PC-3 (cell line): Measurements from ENCODE around the gene ANO7. TPM values are rescaled to one million over a fixed set of nuclear protein-coding genes. Genes with fewer than 3 reads are reported as not detected.

ENCODE experiments used
- ATAC-seq: fragments of 200-7000 bp; cut with Tn5 transposase; 2 replicates; pipeline ENCODE4 v1.9.1; 2020; ENCODE audit warnings: mild to moderate bottlenecking, moderate library complexity
- BruUV-seq: library from RNA; stranded (reverse); fragments of 400-500 nt; replicated peaks from 2 replicates; lab custom pipeline; 2021; lab: Mats Ljungman, UMichigan
- CTCF ChIA-PET: fragments of 300-600 bp; sonication (Branson Sonifier 250); formaldehyde crosslinking; loops from one replicate; lab custom pipeline; 2022; ENCODE audit warnings: antibody characterized with exemption; lab: Charles Lee
- POLR2A ChIA-PET: fragments of 300-600 bp; sonication (Branson Sonifier 250); formaldehyde crosslinking; loops from one replicate; lab custom pipeline; 2022; ENCODE audit warnings: antibody characterized with exemption; ENCODE audit not compliant: unreplicated experiment; lab: Charles Lee
- DNase-seq: peaks from one replicate; pipeline ENCODE4 v3.0.0-alpha.2; 2015
- H2AFZ ChIP-seq: fragments of 300-600 bp; sonication (generic); 2 replicates; pipeline ENCODE4 v1.6.0; 2016; ENCODE audit warnings: antibody characterized with exemption, low read length
- H3F3A ChIP-seq: fragments of 300-600 bp; sonication (generic); one replicate; pipeline ENCODE4 v1.6.0; 2017; ENCODE audit warnings: antibody characterized with exemption, low read length, control low read depth, mild to moderate bottlenecking; ENCODE audit not compliant: unreplicated experiment
- H3K27ac ChIP-seq: fragments of 300-600 bp; sonication (generic); 2 replicates; pipeline ENCODE4 v1.5.1; 2016; ENCODE audit warnings: mild to moderate bottlenecking, low read length
- H3K27me3 ChIP-seq: fragments of 300-600 bp; sonication (generic); 2 replicates; pipeline ENCODE4 v1.6.1; 2016; ENCODE audit warnings: low read length, mixed read lengths
- H3K36me3 ChIP-seq: fragments of 300-600 bp; sonication (generic); 2 replicates; pipeline ENCODE4 v1.6.1; 2016; ENCODE audit warnings: low read depth, mixed run types, low read length, mixed read lengths
- H3K4me1 ChIP-seq: fragments of 300-600 bp; sonication (generic); 2 replicates; pipeline ENCODE4 v1.5.1; 2016; ENCODE audit warnings: low read length; ENCODE audit not compliant: insufficient read depth
- H3K4me2 ChIP-seq: fragments of 300-600 bp; sonication (generic); 2 replicates; pipeline ENCODE4 v1.6.0; 2016; ENCODE audit warnings: low read length
- H3K4me3 ChIP-seq: fragments of 300-600 bp; sonication (generic); 2 replicates; pipeline ENCODE4 v1.5.1; 2016; ENCODE audit warnings: mild to moderate bottlenecking, low read length, mixed read lengths
- H3K79me2 ChIP-seq: fragments of 300-600 bp; sonication (generic); 2 replicates; pipeline ENCODE4 v1.6.1; 2017; ENCODE audit warnings: low read length, mixed read lengths
- H3K9ac ChIP-seq: fragments of 300-600 bp; sonication (generic); 2 replicates; pipeline ENCODE4 v1.6.0; 2016; ENCODE audit warnings: mild to moderate bottlenecking, low read length
- H3K9me2 ChIP-seq: fragments of 300-600 bp; sonication (generic); replicated peaks from 2 replicates; pipeline ENCODE4 v1.6.1; 2016; ENCODE audit warnings: mixed run types, low read length, mixed read lengths
- H3K9me3 ChIP-seq: fragments of 300-600 bp; sonication (generic); 2 replicates; pipeline ENCODE4 v1.6.1; 2016; ENCODE audit warnings: low read length, mixed read lengths
- H4K20me1 ChIP-seq: fragments of 300-600 bp; sonication (generic); 2 replicates; pipeline ENCODE4 v1.6.1; 2016; ENCODE audit warnings: low read length, mixed read lengths
- CTCF ChIP-seq: fragments of 300-600 bp; sonication (generic); conservative IDR thresholded peaks from 2 replicates; pipeline ENCODE4 v1.5.1; 2017; ENCODE audit warnings: antibody characterized with exemption, low read depth, mild to moderate bottlenecking, low read length
- EZH2 ChIP-seq: fragments of 300-600 bp; sonication (generic); IDR thresholded peaks from one replicate; pipeline ENCODE4 v1.6.1; 2017; ENCODE audit warnings: antibody characterized with exemption, mild to moderate bottlenecking, low read length; ENCODE audit not compliant: unreplicated experiment
- EZH2phosphoT487 ChIP-seq: fragments of 300-600 bp; sonication (generic); IDR thresholded peaks from 2 replicates; pipeline ENCODE4 v1.6.1; 2018; ENCODE audit warnings: mild to moderate bottlenecking, antibody characterized with exemption, low read length, borderline replicate concordance
- intact Hi-C: fragments of 100-400 bp; cut with micrococcal nuclease; formaldehyde crosslinking; loops from 2 replicates; pipeline ENCODE4 v1.9.0; 2023
- total RNA-seq: library from RNA; depleted of rRNA; stranded (reverse); fragments of >200 nt; gene quantifications from 2 replicates; pipeline ENCODE4 v1.2.3, GENCODE V29; 2014

ANO7 gene
- total RNA-seq, 1 experiment from 2014 or later: 2.6 TPM

DNA sequence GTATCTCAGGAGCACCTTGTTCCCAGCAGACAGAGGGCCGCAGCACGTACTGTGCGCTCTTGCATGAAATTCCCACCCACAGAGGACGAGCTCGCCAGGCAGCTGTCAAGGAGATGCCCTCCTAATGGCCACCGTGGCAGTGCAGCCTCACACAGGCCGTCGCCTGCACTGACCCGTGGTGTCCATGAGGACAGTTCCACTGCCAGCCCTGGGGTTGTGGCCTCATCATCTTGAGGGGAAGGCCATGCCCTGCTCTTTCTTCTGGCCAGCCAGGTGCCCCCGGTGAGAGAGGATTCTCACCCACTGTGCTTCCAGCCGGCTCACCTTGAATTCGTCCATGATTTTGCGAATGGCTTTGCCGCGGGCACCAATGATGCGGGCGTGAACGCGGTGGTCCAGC is 42.0 kb downstream of the ANO7 start:
- BruUV-seq: no TSS peak
- peaks cover 47% of the 10 kb centered on the region for H3K36me3 ChIP-seq
- ATAC-seq (no peak), DNase-seq (no peak)
- no peaks in the 10 kb centered on the region for H4K20me1 ChIP-seq
- no peaks in the 10 kb centered on the region for H3K27me3 ChIP-seq
- intact Hi-C loops: no loop called here
- H3K9me2 ChIP-seq: no peaks in the 10 kb centered on the region
- H3K4me2 ChIP-seq: no peak overlapping the region
- no peak overlapping the region for H3K4me3 ChIP-seq
- ChIA-PET POLR2A (no interaction called here), CTCF (no interaction called here)
- H3K79me2 ChIP-seq: no peaks in the 10 kb centered on the region
- no peak overlapping the region for H3K27ac ChIP-seq
- H3F3A ChIP-seq: no peaks in the 10 kb centered on the region
- no peaks in the 10 kb centered on the region for H3K9me3 ChIP-seq
- TF ChIP-seq CTCF: no peak
- TF ChIP-seq EZH2: no peak
- TF ChIP-seq EZH2phosphoT487: no peak
- H3K4me1 ChIP-seq: no peaks in the 10 kb centered on the region
- H3K9ac ChIP-seq: no peak overlapping the region
- H2AFZ ChIP-seq: no peak overlapping the region

- DNase-seq: no peak
- Histone ChIP-seq H3K9me2 (no peaks in the 10 kb centered on the region), H3K4me2 (no peak overlapping the region), H4K20me1 (no peaks in the 10 kb centered on the region), H3K27me3 (no peaks in the 10 kb centered on the region), H3K9ac (no peak overlapping the region), H3K9me3 (no peaks in the 10 kb centered on the region), H3K4me1 (no peaks in the 10 kb centered on the region), H2AFZ (no peak overlapping the region), H3K4me3 (no peak overlapping the region), H3K36me3 (peaks cover 57% of the 10 kb centered on the region), H3K27ac (no peak overlapping the region), H3K79me2 (no peaks in the 10 kb centered on the region), H3F3A (no peaks in the 10 kb centered on the region)
- intact Hi-C loops: no loop called here
- no TSS peak for BruUV-seq
- CTCF ChIA-PET: no interaction called here
- TF ChIP-seq EZH2phosphoT487 (no peak), EZH2 (no peak), CTCF (no peak)
- no peak; the same call in 1 of the 2 replicates for ATAC-seq
- POLR2A ChIA-PET: no interaction called here
These were observed 44.5 kb downstream of the ANO7 start for GRCh38 chr2:241232736-241233575.
